Upper lobe of left lung (tissue), 6 donors: ENCODE measurements around the gene SRRM3. TPM values are rescaled to one million over a fixed set of nuclear protein-coding genes. Genes with fewer than 3 reads are reported as not detected.

Experiments used
- ATAC-seq, 2 donors: fragments of 200-7000 bp; cut with Tn5 transposase; one replicate each; pipeline ENCODE4 v1.9.1; 2022; ENCODE audit warnings: mild to moderate bottlenecking in 2 of 2, moderate library complexity in 2 of 2; ENCODE audit not compliant: low FRiP score in 2 of 2
- DNase-seq, 2 donors: peaks; one replicate each; pipeline ENCODE4 v3.0.0-alpha.2; 2019 to 2020
- H3K27ac ChIP-seq, 4 donors: fragments of 200-600 bp; sonication (generic); one replicate each; pipeline ENCODE4 v1.5.1; 2016 to 2019
- H3K27me3 ChIP-seq, 4 donors: fragments of 200-600 bp; sonication (generic); one replicate each; pipeline ENCODE4 v1.5.1; 2017 to 2019
- H3K36me3 ChIP-seq, 4 donors: fragments of 200-600 bp; sonication (generic); one replicate each; pipeline ENCODE4 v1.5.1; 2016 to 2019
- H3K4me1 ChIP-seq, 4 donors: fragments of 200-600 bp; sonication (generic); one replicate each; pipeline ENCODE4 v1.5.1; 2018 to 2019
- H3K4me3 ChIP-seq, 4 donors: fragments of 200-600 bp; sonication (generic); one replicate each; pipeline ENCODE4 v1.5.1; 2017 to 2019; ENCODE audit warnings: mild to moderate bottlenecking in 2 of 4, moderate library complexity in 1 of 4
- H3K9me3 ChIP-seq, 4 donors: fragments of 200-600 bp; sonication (generic); one replicate each; pipeline ENCODE4 v1.5.1; 2018 to 2019
- EP300 ChIP-seq, 4 donors: sonication (generic); formaldehyde crosslinking; IDR thresholded peaks; one replicate each; pipeline ENCODE4 v1.5.1; 2017; ENCODE audit warnings: antibody characterized with exemption in 4 of 4, control low read depth in 2 of 4
- POLR2A ChIP-seq, 4 donors: fragments of 450-650 bp; IDR thresholded peaks; one replicate each; pipeline ENCODE4 v1.5.1; 2016 to 2017; ENCODE audit warnings: antibody characterized with exemption in 4 of 4, mild to moderate bottlenecking in 2 of 4
- POLR2AphosphoS5 ChIP-seq, 2 donors: sonication (generic); formaldehyde crosslinking; IDR thresholded peaks; one replicate each; pipeline ENCODE4 v1.5.1; 2017; ENCODE audit warnings: antibody characterized with exemption in 2 of 2
- WGBS, 2 donors: methylation state at CpG; one replicate each; pipeline ENCODE4 v1.1.5; 2017 to 2018; 5-methylcytosine and 5-hydroxymethylcytosine counted together
- total RNA-seq, 6 donors: library from RNA; depleted of rRNA in 4 of 6; stranded (reverse); fragments of >200 nt in 4 of 6; gene quantifications; one replicate each; pipeline versions ENCODE4 v1.1.0 to v1.2.1, GENCODE V29; 2016 to 2021
- TF ChIP-seq, protein P1 (sequence below), 6 experiments: fragments of 450-650 bp in 4 of 6; fragments of 200-600 bp in 2 of 6; sonication (generic) in 2 of 6; IDR thresholded peaks; one replicate each; pipeline ENCODE4 v1.5.1; 2016 to 2019; ENCODE audit warnings: antibody characterized with exemption in 6 of 6
- donor health status: DM: no; HTN: no; CAD: no; lungs with moderate emphysema.
- donor health status: DM: no; HTN: yes; CAD: no; lungs with severe emphysema.

Gene SRRM3
- total RNA-seq, 6 donors from 2014 or later, result 0.30 to 1.5 (median 0.72) TPM

DNA sequence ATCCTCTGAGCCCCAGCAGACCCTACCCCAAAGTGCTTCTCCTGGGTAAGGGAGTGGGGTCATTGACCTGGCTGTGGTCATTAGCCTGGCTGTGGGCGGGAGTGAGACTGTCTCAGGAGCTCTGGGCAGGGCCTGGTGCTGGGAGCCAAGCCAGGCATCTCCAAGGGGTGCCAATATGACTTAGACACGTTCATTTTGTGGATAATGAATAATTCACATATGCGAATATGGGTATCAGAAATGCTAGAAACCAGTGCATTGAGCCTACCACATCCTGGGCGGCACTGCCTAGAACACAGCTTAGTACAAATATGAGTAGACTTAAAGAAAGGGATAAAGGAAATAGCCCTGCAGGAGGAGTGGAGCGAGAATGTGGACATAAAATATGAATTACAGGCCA is 14.4 kb upstream of the SRRM3 start:
- Histone ChIP-seq H3K4me1 (no peaks in the 10 kb centered on the region), H3K9me3 (peaks cover 0 to 8% (median 0%) of the 10 kb centered on the region in 4 donors), H3K36me3 (no peaks in the 10 kb centered on the region), H3K27me3 (no peaks in the 10 kb centered on the region), H3K4me3 (no peak overlapping the region), H3K27ac (no peak overlapping the region)
- WGBS, 2 donors, result 68 to 72% methylated on average over 5 of the region's 5 CpGs
- TF ChIP-seq, protein P1, sequence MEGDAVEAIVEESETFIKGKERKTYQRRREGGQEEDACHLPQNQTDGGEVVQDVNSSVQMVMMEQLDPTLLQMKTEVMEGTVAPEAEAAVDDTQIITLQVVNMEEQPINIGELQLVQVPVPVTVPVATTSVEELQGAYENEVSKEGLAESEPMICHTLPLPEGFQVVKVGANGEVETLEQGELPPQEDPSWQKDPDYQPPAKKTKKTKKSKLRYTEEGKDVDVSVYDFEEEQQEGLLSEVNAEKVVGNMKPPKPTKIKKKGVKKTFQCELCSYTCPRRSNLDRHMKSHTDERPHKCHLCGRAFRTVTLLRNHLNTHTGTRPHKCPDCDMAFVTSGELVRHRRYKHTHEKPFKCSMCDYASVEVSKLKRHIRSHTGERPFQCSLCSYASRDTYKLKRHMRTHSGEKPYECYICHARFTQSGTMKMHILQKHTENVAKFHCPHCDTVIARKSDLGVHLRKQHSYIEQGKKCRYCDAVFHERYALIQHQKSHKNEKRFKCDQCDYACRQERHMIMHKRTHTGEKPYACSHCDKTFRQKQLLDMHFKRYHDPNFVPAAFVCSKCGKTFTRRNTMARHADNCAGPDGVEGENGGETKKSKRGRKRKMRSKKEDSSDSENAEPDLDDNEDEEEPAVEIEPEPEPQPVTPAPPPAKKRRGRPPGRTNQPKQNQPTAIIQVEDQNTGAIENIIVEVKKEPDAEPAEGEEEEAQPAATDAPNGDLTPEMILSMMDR (IDR thresholded peaks at IDR 0.05), result no peak
- TF ChIP-seq EP300 (IDR thresholded peaks at IDR 0.05), result no peak
- no peak for TF ChIP-seq POLR2AphosphoS5 (IDR thresholded peaks at IDR 0.05)
- TF ChIP-seq POLR2A (IDR thresholded peaks at IDR 0.05), result no peak
- no peak for DNase-seq
- ATAC-seq, result no peak

DNA sequence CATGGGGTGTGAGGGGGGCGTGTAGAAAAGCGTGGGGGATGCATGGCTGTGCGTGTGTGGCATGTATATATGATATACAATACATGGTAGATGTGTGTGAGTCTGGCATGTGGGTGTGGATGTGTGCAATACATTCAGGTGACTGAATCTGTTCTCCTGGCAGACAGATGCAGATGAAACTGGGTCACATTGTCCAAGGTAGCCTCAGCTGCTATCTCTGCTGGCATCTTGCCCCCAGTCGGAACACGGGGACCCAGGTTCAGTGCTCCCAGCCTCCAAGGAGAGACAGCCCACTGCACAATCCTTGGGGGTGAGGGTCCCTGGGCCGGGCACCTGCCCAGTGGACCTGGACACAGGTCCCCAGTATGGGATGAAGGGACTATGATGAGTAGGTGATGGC is 12.4 kb upstream of the SRRM3 start:
- DNase-seq (no peak), ATAC-seq (no peak)
- 73 to 81% methylated on average over 6 of the region's 6 CpGs for WGBS, 2 donors
- H3K27ac ChIP-seq, result no peak overlapping the region
- H3K36me3 ChIP-seq, result no peaks in the 10 kb centered on the region
- peaks cover 0 to 8% (median 0%) of the 10 kb centered on the region in 4 donors for H3K9me3 ChIP-seq
- TF ChIP-seq EP300 (IDR thresholded peaks at IDR 0.05), result no peak
- TF ChIP-seq POLR2A (IDR thresholded peaks at IDR 0.05), result no peak
- no peak for TF ChIP-seq POLR2AphosphoS5 (IDR thresholded peaks at IDR 0.05)
- TF ChIP-seq, protein P1 (IDR thresholded peaks at IDR 0.05), result no peak
- H3K27me3 ChIP-seq, result no peaks in the 10 kb centered on the region
- H3K4me1 ChIP-seq, result no peaks in the 10 kb centered on the region
- H3K4me3 ChIP-seq, result no peak overlapping the region

DNA sequence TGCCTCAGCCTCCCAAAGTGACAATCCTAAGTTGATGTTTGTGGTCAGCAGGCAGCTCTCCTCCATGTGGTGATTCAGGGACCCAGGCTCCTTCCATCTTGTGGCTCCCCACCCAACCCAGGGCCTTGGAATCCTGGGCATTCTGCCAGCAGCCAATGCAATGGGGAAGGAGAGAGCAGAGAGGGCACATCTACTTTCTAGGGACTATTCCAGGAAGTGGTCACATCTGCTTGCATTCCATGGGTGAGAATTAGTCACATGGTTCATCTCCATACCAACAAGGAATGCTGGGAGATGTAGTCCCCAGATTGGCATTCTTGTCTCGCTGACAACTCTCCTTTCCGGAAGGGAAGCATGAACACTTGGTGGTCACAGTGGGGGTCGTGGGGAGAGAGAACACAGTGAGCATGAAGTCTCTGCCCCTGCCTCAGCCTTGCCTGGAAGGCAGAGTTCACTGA is 9.9 kb upstream of the SRRM3 start:
- Histone ChIP-seq H3K27me3 (no peaks in the 10 kb centered on the region), H3K9me3 (peaks cover 0 to 8% (median 0%) of the 10 kb centered on the region in 4 donors), H3K27ac (no peak overlapping the region), H3K4me1 (no peaks in the 10 kb centered on the region), H3K4me3 (no peak overlapping the region), H3K36me3 (no peaks in the 10 kb centered on the region)
- ATAC-seq (no peak), DNase-seq (no peak)
- 24 to 40% methylated on average over 3 of the region's 3 CpGs for WGBS, 2 donors
- TF ChIP-seq POLR2A (IDR thresholded peaks at IDR 0.05), result no peak
- TF ChIP-seq, protein P1 (IDR thresholded peaks at IDR 0.05), result no peak
- TF ChIP-seq EP300 (IDR thresholded peaks at IDR 0.05), result no peak
- TF ChIP-seq POLR2AphosphoS5 (IDR thresholded peaks at IDR 0.05), result no peak

DNA sequence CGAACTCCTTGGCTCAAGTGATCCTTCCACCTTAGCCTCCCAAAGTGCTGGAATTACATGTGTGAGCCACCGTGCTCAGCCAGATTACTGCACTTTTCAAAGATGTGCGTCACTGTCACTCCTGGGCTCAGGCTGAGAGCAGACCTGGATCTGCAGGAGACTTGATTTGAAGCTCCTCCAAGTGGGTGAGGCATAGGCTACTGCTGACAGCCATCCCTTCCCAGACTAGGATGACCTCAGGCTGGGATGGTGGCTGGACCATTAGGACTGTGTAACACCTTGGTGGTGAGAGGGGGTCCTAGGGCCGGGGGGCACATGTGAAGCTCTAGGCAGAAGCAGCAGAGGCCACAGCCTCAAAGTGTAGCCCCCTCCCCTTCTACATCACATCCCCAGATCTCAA is 8.2 kb upstream of the SRRM3 start:
- WGBS, 2 donors, result 63 to 70% methylated on average over 4 of the region's 4 CpGs
- no peak overlapping the region for H3K27ac ChIP-seq
- TF ChIP-seq EP300 (IDR thresholded peaks at IDR 0.05) (no peak), POLR2A (IDR thresholded peaks at IDR 0.05) (no peak), POLR2AphosphoS5 (IDR thresholded peaks at IDR 0.05) (no peak)
- TF ChIP-seq, protein P1 (IDR thresholded peaks at IDR 0.05), result no peak
- ATAC-seq (no peak), DNase-seq (no peak)
- H3K4me3 ChIP-seq, result no peak overlapping the region
- peaks cover 0 to 8% (median 0%) of the 10 kb centered on the region in 4 donors for H3K9me3 ChIP-seq
- no peaks in the 10 kb centered on the region for H3K4me1 ChIP-seq
- H3K27me3 ChIP-seq, result no peaks in the 10 kb centered on the region
- H3K36me3 ChIP-seq, result no peaks in the 10 kb centered on the region

DNA sequence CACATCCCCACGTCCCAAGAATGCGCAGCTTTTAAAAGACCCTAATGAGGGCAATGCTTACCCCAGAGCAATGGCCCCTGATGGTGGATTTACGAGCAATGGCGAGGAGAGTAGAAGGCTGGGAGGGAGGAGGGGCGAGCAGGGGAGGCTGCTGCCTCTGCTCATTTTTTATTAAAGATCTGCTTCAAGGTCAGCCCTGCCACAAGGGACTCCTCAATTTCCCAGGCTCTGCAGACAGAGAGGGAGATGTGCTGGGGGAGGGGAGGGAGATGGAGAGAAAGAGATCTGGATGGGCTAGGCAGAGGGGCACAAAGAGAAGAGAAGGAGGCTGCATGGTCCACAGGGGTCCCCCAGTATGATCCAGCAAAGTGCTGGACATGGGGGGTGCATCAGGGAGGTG is 7.8 kb upstream of the SRRM3 start:
- Histone ChIP-seq H3K9me3 (peaks cover 0 to 8% (median 0%) of the 10 kb centered on the region in 4 donors), H3K27me3 (no peaks in the 10 kb centered on the region), H3K4me3 (no peak overlapping the region), H3K4me1 (no peaks in the 10 kb centered on the region), H3K27ac (no peak overlapping the region), H3K36me3 (no peaks in the 10 kb centered on the region)
- no peak for TF ChIP-seq POLR2A (IDR thresholded peaks at IDR 0.05)
- TF ChIP-seq POLR2AphosphoS5 (IDR thresholded peaks at IDR 0.05), result no peak
- TF ChIP-seq EP300 (IDR thresholded peaks at IDR 0.05), result no peak
- TF ChIP-seq, protein P1 (IDR thresholded peaks at IDR 0.05), result no peak
- DNase-seq (no peak), ATAC-seq (no peak)
- WGBS, 2 donors, result 44 to 53% methylated on average over 5 of the region's 5 CpGs
